ENCODE results near the gene TEKT5. TPM values are rescaled to one million over a fixed set of nuclear protein-coding genes. Genes with fewer than 3 reads are reported as not detected.
"Not testable (repeated sequence)": the region's sequence is repeated elsewhere in the genome, so short reads cannot be mapped to it uniquely, and the experiment has no call there.

TEKT5 gene
- total RNA-seq, 1 experiment from 2014 or later: not detected

DNA sequence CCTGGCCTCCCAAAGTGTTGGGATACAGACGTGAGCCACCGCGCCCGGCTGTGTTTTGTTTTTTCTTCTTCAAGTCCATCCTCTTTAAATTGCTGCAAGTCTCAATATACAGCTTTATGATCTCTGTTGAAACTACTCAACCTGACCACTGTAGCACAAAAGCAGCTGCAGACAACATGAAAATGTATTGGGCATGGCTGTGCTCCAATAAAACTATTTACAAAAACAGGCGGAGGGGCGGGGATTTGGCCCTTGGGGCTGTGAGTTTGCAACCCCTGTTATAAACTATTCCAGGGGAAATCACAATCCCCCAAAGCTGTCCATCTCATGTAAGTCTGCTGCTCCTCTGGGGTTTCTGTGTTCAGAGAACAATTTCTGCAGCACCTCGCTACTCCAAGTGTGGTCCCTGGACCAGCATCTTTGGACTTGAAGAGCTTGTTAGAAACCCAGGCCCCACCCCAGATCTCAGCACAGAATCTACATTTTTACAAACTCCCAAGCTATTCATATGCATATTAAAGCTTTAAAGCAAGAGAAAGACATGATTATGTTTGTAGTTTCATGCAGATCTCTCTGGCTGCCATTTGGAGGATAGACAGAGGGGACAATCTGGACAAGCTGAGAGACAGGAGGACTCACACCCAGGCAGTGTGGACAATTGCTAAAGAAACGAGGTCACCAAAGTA, 33.6 kb downstream of the TEKT5 start:
- DNase-seq (ENCODE audit: low read depth): no peak

DNA sequence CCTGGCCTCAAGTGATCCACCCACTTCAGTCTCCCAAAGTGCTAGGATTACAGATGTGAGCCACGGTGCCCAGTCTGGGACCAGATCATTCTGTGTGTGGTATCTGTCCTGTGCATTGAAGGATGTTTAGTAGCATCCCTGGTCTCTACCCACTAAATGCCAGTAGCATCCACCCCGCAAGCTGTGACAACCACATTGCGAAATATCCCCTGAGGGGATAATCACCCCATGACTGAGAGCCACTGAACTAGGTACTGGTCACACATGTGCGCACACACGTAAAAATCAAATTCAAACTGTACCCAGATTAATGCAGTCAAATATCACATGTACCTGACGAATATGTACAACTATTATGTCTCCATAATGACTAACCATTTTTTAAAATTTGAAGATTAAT, 35.8 kb downstream of the TEKT5 start:
- DNase-seq (ENCODE audit: low read depth): no peak

DNA sequence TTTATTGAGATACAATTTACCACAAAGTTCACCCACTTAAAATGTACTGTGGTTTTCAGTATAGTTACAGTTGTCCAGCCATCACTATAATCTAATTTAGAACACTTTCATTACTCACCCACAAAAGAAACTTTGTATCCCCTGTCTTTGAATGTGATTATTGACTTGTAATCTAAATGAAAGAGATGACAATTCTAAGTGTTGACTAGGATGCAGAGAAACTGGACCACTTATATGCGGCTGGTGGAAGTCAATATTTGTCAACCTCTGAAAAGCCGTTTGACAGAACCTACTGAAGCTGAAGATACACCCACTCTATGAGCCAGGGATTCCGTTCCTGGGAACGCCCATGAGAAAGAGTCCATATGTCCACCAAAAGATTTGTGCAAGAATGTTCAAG, 36.8 kb downstream of the TEKT5 start:
- no peak for DNase-seq (ENCODE audit: low read depth)

DNA sequence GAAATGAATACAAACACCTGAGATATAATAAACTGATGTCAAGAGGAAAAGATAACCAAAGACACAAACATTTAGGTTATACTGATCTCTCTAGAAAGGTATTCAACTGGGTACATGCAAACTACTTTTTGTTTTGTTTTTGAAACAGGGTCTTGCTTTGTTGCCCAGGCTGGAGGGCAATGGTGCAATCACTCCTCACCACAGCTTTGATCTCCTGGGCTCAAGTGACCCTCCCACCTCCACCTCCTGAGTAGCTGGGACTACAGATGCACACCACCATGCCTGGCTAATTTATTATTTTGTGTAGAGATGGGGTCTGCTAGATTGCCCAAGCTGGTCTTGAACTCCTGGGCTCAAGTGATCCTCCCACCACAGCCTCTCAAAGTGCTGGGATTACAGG, 38.1 kb downstream of the TEKT5 start:
- DNase-seq (ENCODE audit: low read depth): no peak

DNA sequence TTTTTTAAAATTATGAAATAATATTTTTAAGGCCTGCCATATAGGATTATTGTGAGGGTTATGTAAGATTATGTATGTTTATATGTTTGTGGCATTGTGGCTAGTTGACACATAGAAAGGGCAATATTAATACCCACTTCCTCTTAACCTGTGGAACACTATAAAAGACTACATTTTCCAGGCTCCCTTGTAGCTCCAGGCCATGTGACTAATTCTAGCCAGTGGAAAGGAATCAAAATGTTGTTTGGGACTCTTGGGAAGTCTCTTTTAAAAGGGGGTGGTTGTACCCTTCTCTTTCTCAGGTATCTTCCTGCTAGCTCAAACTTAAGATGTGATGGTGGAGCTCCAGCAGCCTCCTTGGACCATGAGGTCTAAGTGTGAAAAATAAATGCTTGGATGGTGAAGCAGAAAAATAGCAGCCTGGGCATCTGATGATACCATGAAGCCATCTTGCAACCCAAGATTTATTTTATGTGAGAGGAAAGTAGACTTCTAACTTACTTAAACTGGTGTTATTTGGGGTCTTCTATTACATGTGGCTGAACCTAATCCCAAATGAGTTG, 39.2 kb downstream of the TEKT5 start:
- DNase-seq (ENCODE audit: low read depth): no peak

DNA sequence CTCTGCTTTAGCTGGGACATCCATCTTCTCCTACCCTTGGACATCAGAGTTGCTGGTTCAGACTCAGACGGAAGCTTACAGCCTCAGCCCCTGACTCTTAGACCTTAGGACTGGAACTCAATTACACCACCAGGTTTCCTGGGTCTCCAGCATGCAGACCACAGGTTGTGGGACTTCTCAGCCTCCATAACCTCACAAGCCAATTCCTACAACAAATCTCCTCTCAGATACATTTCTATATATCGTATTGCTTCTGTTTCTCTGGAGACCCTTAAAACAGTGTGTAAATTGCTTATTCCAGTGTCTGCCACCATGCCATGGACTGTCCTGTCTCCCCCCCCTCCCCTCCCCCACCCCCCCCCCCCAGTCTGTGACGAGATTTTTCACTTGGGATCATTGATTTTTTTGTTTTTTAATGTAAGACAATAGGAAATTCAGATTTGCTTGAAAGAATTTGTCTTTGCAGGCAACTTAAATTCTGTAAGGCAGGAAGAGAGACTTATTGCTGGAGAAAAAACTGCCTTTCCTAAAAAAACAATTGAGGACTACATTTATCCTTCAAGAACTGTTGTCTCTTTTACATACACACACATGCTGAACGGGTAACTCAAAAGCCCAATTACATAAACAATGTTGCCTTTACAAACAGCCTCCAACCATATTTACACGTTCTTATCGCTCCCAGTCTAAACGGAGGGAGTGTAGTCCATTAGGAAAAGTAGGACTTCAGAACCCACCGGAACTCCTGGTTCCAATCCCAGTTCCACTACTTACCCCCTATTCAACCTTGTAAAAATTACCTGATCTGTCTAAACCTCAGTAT, 39.9 kb downstream of the TEKT5 start:
- no peak for DNase-seq (ENCODE audit: low read depth)

DNA sequence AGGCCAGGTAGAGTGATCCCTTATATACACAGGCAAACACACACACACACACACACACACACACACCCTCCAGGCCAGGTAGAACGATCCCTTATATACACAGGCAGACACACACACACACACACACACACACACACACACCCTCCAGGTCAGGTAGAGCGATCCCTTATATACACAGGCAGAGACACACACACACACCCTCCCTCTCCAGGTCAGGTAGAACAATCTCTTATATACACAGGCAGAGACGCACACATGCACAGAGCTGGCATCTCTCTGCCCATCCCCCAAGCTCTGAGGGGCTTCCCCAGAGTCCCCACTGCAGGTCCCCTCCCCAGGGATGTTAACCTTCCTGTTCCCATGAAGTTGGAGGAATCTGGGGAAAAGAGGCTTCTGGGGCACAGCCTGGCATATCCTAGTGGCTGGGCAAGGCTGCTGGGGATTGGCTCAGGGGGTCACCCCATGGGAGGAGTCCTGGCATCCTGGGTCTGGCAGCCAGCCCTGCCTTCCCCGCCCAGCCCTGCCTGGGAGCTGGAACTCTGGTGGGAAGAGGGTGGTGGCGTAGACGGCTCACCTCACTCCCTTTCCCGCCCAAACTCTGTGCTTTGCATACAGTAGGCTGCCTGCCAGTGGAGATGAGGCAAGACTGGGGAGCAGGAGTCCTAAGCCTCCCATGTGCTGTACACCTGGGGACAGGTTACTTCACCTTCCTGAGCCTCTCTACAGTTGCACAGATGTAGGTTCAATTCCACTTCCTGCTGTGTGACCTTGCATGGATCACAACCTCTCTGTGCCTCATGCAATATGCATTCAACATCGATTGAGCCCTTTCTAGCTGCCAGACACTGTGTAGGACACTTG, 41.8 kb downstream of the TEKT5 start:
- DNase-seq (ENCODE audit: low read depth): peak; percentile 68

DNA sequence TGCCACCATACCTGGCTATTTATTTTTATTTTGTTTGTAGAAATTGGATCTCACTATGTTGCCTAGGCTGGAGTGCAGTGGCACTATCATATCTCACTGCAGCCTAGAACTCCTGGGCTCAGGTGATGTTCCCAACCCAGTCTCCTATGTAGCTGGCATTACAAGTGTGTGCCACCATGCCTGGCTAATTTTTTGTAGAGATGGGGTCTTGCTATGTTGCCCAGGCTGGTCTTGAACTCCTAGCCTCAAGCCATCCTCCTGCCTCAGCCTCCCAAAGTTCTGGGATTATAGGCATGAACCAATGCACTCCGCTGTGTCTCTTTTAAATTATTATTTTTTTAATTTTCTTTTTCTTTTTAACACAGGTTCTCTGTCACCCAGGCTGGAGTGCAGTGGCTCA, 45.6 kb downstream of the TEKT5 start:
- DNase-seq (ENCODE audit: low read depth): not testable (repeated sequence)

DNA sequence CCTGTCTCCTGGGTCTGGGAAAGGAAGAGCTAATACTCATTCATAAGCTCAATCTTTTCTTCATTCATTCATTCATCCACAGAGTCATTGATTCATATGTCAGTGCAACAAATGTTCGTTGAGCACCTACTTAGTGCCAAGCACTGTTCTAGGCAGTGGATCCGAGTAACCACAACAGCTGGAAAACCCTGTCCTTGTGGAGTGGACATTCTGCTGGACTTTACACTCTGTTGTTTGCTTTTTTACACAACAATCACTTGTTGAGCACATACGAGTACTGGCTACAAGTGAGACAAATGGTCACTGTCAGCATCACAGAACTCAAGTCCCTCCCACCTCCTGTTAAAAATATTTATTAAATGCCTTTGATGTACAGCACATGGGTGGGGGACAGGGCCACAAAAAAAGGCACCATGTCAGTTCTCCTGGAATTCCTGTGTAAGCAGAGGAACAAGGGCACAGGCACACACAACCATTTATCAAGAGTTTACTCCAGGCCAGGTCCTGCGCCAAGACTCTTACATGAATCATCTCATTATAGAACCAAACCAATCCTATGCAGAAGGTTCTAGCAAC, 46.9 kb downstream of the TEKT5 start:
- DNase-seq (ENCODE audit: low read depth): no peak

DNA sequence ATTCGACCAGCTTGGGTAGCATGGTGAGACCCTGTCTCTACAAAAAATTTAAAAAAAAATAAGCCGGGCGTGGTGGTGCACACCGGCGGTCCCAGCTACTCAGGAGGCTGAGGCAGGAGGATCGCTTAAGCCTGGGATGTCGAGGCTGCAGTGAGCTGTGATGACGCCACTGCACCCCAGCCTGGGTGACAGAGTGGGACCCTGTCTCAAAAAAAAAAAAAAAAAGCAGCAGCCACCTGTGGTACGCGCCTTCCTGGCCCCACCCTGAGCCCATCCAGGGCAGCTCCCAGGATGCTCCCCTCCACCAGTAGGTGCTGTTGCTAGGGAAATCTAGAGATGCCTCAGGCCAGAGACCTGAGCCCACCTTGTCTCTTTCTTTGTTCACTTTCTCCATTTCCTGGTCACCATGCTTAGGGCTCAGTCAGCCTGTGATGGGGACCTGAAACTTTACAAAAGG, 47.4 kb downstream of the TEKT5 start:
- DNase-seq (ENCODE audit: low read depth): no peak

DNA sequence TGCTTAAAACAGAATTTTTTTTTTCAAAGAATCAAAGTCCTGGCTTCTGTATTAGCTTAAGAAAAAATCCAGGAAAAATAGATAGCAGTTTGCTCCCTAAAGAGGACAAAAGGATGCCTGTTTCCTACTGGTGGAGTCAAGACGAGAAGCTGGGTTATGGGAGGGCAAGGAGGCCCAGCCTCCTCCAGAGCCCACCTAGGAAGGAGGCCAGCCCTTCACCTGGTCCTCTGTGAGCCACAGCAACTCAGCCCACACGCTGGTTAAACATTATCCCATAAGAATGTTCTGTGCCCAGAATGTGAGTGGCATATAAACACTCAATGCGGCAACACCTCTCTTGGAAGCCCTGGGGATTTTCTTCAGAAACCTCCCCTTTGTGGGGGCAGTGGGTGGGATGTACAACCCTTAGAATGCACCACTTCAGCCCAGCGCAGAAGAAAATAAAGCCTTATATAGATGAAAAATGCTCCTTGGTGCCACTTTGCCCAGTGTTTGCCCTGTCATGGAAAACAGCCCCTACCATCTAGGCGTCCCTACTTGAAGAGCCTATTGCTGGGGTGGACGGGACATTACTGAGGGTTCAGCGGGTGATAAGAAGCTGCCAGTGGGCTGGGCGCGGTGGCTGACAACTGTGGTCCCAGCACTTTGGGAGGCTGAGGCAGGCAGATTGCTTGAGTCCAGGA, 48.0 kb downstream of the TEKT5 start:
- no peak for DNase-seq (ENCODE audit: low read depth)

DNA sequence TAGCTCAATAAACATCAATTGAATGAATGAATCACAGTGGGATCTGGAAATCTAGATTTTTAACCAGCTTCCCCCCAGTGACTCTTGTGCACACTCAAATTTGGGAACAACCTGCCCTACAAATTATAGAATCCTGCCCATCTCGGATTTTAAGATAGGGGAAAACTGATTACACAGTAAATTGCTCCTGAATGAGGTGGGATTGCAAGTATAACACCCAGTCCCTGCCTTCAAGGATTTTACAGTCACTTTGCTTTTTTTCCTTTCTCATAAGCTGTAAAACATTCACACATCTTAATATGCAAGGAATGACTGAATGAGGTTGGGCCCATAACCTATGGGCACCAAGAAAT, 48.5 kb downstream of the TEKT5 start:
- no peak for DNase-seq (ENCODE audit: low read depth)

DNA sequence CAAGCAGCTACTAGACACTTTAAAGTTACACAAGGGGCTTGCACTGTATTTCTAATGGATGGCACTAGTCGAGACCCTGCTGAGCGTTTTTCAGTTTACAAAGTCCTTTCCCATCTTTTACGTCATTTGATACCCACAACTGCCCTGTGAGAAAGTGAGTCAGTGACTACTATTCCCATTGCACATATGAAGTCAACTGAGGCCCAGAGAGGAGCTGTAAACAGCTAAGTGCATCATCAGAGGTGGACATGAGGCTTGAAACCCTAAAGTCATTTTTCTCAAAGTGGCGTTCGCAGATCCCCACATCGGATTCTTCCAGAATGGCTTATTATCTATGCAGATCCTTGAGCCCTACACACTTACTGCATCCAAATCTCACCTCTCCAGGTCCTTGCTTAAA, 50.6 kb downstream of the TEKT5 start:
- DNase-seq (ENCODE audit: low read depth): no peak

DNA sequence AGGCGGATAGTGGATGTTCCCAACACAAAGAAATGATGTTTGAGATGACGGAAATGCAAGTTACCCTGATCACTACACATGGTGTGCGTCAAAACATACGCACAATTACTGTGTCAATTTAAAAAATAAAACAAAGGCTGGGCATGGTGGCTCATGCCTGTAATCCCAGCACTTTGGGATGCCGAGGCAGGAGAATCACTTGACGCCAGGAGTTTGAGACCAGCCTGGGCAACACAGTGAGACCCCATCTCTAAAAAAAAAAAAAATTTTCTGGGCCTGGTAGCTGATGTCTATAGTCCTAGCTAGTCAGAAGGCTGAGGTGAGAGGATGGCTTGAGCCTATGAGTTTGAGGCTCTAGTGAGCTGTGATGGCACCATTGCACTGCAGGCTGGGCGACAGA, 51.8 kb downstream of the TEKT5 start:
- no peak for DNase-seq (ENCODE audit: low read depth)

DNA sequence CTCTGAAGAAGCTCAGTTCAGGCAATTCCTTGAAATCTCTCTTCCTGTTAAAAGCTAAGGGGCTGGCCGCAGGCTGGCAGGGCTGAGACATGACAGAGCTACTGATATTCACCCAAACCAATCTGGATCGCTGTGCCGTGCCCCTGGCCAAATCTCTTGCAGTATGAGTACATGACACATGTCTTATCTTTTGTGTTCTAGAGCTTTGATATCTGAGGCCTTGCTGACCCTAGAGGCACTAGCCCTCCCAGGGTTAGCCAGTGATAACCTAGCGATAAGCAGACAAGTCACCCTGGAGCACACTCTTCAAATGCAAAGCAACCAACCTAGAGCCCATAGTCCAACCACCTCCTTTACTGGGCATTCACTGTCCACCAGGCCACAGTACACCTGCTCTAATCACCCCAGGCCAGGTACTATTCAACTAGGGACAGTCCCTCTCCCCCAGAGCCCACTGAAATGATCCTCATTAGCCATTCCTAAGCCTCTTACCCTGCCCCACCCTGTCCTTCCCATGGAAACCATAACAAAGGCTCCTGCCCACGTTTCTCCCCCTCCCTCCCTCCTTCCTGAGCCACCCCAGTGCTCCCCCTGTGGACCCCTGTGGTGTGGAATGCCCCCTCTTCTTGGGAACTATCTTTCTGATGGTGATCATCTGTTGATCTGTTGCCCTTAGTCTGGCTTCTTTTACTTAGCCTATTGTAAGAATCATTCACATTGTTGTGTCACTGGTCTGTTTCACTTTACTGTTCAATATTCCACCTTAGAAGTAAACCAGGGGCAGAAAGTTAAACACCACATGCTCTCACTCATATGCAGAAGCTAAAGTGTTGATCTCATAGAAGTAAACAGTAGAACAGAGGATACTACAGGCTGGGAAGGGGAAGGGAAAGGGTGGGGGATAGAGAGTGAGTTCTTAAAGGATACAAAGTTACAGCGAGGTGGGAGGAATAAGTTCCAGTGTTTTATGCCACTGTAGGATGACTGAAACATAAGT, 52.5 kb downstream of the TEKT5 start:
- DNase-seq (ENCODE audit: low read depth): no peak

DNA sequence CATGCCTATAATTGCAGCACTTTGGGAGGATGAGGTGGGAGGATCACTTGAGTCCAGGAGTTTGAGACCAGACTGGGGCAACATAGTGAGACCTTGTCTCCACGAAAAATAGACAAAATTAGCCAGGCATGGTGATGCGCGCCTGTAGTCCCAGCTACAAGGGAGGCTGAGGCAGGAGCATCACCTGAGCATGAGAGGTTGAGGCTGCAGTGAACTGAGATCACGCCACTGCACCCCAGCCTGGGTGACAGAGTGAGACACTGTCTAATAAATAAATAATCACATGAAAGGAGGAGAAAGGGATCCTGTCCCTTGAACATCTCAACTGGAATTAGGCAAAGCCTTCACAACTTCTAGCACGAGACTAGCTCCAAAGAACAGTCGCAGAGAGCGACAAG, 53.2 kb downstream of the TEKT5 start:
- no peak for DNase-seq (ENCODE audit: low read depth)

DNA sequence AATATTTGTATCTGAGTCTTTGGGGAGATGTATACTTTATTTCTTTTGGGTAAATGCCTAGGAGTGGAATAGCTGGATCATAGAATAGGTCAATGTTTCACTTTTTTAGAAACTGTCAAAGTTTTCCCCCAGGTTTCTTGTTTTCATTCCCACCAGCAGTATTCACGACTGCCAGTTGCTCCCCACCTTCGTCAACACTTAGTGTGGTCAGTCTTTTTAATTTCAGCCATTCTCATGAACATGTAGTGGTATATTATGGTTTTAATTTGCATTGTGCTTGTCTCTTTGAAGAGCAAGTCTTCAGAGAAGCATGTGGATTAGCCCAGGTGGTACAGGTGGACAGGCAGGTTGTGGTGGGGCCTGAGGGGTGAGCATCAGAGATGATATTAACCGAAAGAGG, 53.8 kb downstream of the TEKT5 start:
- no peak for DNase-seq (ENCODE audit: low read depth)

DNA sequence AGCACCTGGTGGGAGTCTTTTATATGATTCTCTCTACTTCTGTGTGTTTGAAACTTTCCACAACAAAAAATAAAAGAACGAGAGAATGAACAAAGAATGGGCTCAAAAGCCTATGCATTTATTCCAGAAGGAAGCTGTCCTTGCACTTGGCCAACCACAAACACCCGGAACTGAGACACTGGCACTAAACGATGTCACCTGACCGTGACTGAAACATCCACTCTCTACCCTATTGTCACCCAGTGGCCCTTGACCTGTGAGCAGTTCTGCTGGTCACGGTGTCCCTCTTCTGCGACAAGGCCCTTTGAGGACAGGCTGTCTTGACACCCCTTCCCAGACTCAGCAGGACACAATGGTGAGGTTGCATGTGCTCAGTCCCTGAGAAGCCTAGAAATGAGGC, 56.6 kb downstream of the TEKT5 start:
- DNase-seq (ENCODE audit: low read depth): no peak

DNA sequence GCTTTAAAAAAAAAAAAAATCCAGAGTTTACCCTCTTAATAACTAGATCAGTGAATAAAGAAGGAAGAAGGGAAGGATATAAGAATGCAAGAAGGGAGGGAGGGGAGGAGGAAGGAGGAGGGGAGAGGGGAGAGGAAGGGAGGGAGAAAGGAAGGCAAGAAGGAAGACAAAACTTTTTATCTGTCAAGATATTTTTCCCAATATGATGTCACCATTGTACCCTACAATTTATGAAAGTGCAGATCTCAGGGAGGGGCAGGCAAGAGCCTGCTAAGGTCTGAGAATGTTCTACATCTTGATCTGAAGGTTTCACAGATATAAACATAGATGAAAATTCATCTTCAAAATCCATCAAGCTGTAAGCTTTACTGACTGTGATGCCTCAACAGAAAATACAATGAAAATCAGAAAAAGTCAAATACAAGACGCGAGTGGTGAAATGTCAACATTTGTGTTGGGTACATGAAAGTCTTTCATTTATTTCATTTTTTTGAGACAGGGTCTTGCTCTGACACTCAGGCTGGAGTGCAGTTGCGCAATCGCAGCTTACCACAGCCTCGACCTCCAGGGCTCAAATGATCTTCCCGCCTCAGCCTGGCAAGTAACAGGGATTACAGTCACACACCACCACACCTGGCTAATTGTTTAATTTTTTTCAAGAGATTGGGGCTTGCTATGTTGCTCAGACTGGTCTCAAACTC, 57.2 kb downstream of the TEKT5 start:
- no peak for DNase-seq (ENCODE audit: low read depth)
